ENCODE measurements around the gene PPP4C. TPM values are rescaled to one million over a fixed set of nuclear protein-coding genes. Genes with fewer than 3 reads are reported as not detected.

Gene PPP4C
- total RNA-seq, 1 donor: 178 TPM

DNA sequence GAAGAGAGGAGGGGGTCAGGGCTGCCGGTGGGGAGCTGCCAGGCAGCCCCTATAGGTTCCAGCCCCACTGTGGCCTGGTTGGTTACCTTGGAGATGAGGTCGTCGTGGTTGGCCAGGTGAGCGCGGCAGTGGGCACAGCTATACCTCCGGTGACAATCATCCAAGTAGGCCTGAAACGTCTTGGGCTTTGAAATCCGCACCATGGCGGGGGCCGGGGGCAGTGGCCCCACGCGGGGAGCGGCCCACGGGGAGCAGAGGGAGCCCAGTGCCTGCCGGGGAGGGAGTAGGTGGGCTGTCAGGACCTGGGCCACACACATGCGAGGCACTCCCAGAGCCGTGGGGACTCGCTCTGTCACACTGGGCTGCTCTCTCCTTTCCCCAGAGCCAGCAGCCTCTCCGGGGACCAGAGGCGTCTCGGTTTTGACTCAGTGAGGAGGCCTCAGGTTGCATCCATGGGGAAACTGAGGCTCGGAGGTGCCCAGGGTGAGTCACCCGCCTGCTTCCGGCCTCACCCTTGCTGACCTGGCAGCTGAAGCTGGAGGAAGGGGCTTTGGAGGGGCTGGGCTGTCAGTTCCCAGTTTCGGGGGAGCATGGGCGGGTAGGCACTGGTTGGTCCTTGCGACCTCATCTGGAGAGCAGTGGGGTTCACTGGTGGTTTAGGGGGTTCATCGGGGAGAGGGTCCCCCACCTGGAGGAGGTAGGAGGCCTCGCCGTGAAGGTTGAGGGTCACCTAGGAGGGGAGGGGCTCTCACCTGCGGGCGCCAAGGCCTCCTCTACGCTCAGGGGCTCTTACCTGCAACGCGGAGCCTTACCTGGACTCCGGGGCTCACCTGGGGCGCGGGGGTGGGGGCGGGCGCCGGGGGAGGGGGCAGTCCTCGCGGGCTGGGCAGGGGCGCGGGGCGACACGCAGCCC is 19.6 kb downstream of the PPP4C start:
- peak overlapping the region; percentile 51 for H2AFZ ChIP-seq (ENCODE audit: low read length)

DNA sequence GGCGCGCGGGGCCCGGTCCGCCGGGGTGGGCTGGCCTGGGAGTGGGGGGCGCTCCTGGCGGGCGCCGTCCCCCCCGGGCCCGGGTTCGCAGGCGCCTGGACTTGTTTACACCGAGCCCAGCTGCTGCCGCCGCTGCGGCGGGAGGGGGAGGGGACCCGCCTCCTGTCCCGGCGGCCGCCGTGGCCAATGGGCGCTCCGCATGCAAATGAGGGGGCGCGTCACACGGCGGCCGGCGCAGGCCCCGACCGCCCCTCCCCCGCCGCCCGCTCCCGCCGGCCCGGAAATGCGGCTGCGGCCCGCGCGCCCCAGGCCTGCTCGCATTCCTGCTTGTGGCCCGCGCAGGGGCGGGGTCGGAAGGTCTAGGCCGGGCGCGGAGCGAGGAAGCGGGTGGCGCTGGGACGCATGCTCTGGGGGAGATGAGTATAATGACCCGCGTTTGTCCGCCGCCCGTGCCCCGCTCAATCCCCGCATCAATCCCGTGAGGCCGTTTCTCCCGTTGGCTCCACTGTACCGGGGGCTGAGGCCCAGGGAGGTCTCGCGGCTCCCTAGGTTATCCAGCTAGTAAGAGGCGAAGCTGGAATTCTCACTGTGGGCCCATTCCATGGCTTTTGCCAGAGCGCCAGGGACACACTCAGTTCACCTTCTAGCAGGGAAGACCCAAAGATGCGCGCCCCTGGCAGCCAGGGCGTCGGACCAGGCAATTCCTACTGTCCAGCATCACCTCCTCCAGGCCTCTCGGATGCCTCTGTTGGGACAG is 20.5 kb downstream of the PPP4C start, which contains the start of gene YPEL3:
YPEL3 (minus strand) TSS at position 109 of the 757 bp plus-strand sequence. CDS start 731 bp downstream, outside the sequence.
- Histone ChIP-seq H3K4me1 (ENCODE audit: insufficient read depth, low read length) (peaks cover 23% of the 10 kb centered on the region), H2AFZ (ENCODE audit: low read length) (peak within 1 kb of the TSS; percentile 98), H3K27ac (ENCODE audit: low read depth, low read length) (peak within 1 kb of the TSS; percentile 70), H3K27me3 (ENCODE audit: insufficient read depth, low read length) (no peaks in the 10 kb centered on the region), H3K4me3 (ENCODE audit: insufficient read depth, low read length) (peak within 1 kb of the TSS; percentile 76), H3K4me2 (ENCODE audit: insufficient read depth, low read length) (peak within 1 kb of the TSS; percentile 97), H3K36me3 (ENCODE audit: insufficient read depth, low read length) (peaks cover 8% of the 10 kb centered on the region), H4K20me1 (ENCODE audit: insufficient read depth, low read length) (peaks cover 7% of the 10 kb centered on the region), H3K9me3 (ENCODE audit: low read depth, low read length) (peaks cover 10% of the 10 kb centered on the region), H3K79me2 (ENCODE audit: insufficient read depth, low read length) (peaks cover 3% of the 10 kb centered on the region)
- peak; percentile 100 for DNase-seq (ENCODE audit: insufficient read length, low spot score, missing footprints)
- TF ChIP-seq, protein P1, sequence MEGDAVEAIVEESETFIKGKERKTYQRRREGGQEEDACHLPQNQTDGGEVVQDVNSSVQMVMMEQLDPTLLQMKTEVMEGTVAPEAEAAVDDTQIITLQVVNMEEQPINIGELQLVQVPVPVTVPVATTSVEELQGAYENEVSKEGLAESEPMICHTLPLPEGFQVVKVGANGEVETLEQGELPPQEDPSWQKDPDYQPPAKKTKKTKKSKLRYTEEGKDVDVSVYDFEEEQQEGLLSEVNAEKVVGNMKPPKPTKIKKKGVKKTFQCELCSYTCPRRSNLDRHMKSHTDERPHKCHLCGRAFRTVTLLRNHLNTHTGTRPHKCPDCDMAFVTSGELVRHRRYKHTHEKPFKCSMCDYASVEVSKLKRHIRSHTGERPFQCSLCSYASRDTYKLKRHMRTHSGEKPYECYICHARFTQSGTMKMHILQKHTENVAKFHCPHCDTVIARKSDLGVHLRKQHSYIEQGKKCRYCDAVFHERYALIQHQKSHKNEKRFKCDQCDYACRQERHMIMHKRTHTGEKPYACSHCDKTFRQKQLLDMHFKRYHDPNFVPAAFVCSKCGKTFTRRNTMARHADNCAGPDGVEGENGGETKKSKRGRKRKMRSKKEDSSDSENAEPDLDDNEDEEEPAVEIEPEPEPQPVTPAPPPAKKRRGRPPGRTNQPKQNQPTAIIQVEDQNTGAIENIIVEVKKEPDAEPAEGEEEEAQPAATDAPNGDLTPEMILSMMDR (IDR thresholded peaks at IDR 0.05; ENCODE audit: extremely low read depth, low read depth, low read length): no peak

More for the DNA sequence above, 19.6 kb downstream of the PPP4C start:
- TF ChIP-seq, protein P1 (IDR thresholded peaks at IDR 0.05; ENCODE audit: extremely low read depth, low read depth, low read length): no peak
- peak; percentile 92 for DNase-seq (ENCODE audit: insufficient read length, low spot score, missing footprints)
- H3K9me3 ChIP-seq (ENCODE audit: low read depth, low read length): peaks cover 10% of the 10 kb centered on the region
- H3K36me3 ChIP-seq (ENCODE audit: insufficient read depth, low read length): peaks cover 8% of the 10 kb centered on the region
- H3K4me1 ChIP-seq (ENCODE audit: insufficient read depth, low read length): peaks cover 25% of the 10 kb centered on the region
- H3K4me2 ChIP-seq (ENCODE audit: insufficient read depth, low read length): peak overlapping the region; percentile 97
- H3K27ac ChIP-seq (ENCODE audit: low read depth, low read length): peak overlapping the region; percentile 41
- peaks cover 7% of the 10 kb centered on the region for H4K20me1 ChIP-seq (ENCODE audit: insufficient read depth, low read length)
- peak overlapping the region; percentile 76 for H3K4me3 ChIP-seq (ENCODE audit: insufficient read depth, low read length)
- H3K79me2 ChIP-seq (ENCODE audit: insufficient read depth, low read length): peaks cover 3% of the 10 kb centered on the region
- no peaks in the 10 kb centered on the region for H3K27me3 ChIP-seq (ENCODE audit: insufficient read depth, low read length)

DNA sequence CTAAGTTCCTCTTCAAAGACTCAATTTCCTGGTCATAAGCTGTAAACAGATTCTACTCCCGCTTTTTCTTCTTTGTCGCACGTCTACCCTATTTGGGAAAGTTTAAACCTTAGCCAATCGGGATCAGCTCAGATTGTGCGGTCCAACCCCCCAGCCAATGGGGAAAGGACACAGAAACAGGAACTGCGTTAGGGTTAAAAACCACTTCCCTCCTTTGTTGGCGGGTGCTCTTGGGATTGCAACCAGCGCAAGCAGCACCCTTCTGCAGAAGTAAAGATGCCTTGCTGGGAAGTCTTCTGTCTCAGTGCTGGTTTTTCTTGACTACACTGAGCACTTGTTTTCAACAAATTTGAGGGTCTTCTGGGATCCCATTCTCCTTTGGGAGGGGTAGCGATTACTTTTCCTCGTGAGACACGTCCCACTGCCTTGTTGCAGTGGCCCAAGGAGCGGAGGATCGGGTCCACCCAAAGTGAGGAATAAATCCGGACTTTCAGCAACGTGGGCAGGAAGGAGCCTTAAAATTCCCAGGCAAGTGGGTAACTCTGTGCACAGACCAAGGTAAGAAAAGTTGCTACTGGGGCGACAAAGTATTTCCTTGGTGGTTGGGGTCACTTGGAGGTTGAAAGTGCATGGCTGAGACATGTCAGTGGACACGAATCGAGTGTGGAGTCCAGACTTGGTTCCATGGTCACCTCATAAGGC is 21.2 kb downstream of the PPP4C start:
- Histone ChIP-seq H3K27me3 (ENCODE audit: insufficient read depth, low read length) (no peaks in the 10 kb centered on the region), H3K36me3 (ENCODE audit: insufficient read depth, low read length) (peaks cover 8% of the 10 kb centered on the region), H3K27ac (ENCODE audit: low read depth, low read length) (peak overlapping the region; percentile 70), H3K4me2 (ENCODE audit: insufficient read depth, low read length) (peak overlapping the region; percentile 76), H3K4me3 (ENCODE audit: insufficient read depth, low read length) (peak overlapping the region; percentile 76), H3K9me3 (ENCODE audit: low read depth, low read length) (peaks cover 10% of the 10 kb centered on the region), H4K20me1 (ENCODE audit: insufficient read depth, low read length) (peaks cover 7% of the 10 kb centered on the region), H3K79me2 (ENCODE audit: insufficient read depth, low read length) (peaks cover 3% of the 10 kb centered on the region), H3K4me1 (ENCODE audit: insufficient read depth, low read length) (peaks cover 22% of the 10 kb centered on the region), H2AFZ (ENCODE audit: low read length) (peak overlapping the region; percentile 98)
- peak; percentile 58 for DNase-seq (ENCODE audit: insufficient read length, low spot score, missing footprints)
- TF ChIP-seq, protein P1 (IDR thresholded peaks at IDR 0.05; ENCODE audit: extremely low read depth, low read depth, low read length): no peak
